ENCODE measurements around the gene DMXL2. TPM values are rescaled to one million over a fixed set of nuclear protein-coding genes. Genes with fewer than 3 reads are reported as not detected.
"Not testable (repeated sequence)": the region's sequence is repeated elsewhere in the genome, so short reads cannot be mapped to it uniquely, and the experiment has no call there.

DMXL2 gene
- total and polyA plus RNA-seq, 2 experiments from 2014 or later: 6.1 to 61.1 TPM

DNA sequence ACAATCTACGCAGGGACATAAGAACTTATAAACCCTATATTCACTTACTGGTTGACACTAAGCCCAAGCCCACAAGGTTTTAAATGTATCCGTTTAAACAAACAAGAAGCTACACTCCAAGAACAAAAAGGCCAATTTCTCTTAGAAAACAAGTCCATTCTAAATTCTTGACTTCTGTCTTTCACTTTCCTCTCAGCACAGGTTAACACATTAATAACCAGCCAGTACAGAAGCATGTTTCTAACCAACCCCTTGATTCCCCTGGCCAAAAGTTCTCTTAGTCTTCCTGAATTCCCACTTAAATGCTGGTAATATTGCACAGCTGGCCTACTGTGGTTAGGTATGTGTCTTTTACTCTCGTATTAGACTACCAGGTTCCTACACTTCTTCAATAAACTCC, 4.7 kb downstream of the DMXL2 start (continued):
- TF ChIP-seq, protein P1, sequence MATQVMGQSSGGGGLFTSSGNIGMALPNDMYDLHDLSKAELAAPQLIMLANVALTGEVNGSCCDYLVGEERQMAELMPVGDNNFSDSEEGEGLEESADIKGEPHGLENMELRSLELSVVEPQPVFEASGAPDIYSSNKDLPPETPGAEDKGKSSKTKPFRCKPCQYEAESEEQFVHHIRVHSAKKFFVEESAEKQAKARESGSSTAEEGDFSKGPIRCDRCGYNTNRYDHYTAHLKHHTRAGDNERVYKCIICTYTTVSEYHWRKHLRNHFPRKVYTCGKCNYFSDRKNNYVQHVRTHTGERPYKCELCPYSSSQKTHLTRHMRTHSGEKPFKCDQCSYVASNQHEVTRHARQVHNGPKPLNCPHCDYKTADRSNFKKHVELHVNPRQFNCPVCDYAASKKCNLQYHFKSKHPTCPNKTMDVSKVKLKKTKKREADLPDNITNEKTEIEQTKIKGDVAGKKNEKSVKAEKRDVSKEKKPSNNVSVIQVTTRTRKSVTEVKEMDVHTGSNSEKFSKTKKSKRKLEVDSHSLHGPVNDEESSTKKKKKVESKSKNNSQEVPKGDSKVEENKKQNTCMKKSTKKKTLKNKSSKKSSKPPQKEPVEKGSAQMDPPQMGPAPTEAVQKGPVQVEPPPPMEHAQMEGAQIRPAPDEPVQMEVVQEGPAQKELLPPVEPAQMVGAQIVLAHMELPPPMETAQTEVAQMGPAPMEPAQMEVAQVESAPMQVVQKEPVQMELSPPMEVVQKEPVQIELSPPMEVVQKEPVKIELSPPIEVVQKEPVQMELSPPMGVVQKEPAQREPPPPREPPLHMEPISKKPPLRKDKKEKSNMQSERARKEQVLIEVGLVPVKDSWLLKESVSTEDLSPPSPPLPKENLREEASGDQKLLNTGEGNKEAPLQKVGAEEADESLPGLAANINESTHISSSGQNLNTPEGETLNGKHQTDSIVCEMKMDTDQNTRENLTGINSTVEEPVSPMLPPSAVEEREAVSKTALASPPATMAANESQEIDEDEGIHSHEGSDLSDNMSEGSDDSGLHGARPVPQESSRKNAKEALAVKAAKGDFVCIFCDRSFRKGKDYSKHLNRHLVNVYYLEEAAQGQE (IDR thresholded peaks at IDR 0.05; ENCODE audit: unreplicated experiment): no peak
- TF ChIP-seq EZH2 (IDR thresholded peaks at IDR 0.05; ENCODE audit: low read depth, unreplicated experiment) (no peak), CTCF (conservative IDR thresholded peaks at IDR 0.05; ENCODE audit: low read depth in 2 of 2) (no peak), STAT1 (IDR thresholded peaks at IDR 0.05; ENCODE audit: unreplicated experiment) (no peak), POLR2AphosphoS5 (IDR thresholded peaks at IDR 0.05; ENCODE audit: low read depth) (no peak), EZH2phosphoT487 (IDR thresholded peaks at IDR 0.05; ENCODE audit: unreplicated experiment) (no peak), CREB1 (CRISPR knock-in tag; IDR thresholded peaks at IDR 0.05; ENCODE audit: low read depth) (no peak)

GRCh38 chr15:51613951-51614350, 8.6 kb downstream of the DMXL2 start:
- no peaks in the 10 kb centered on the region for H3K79me2 ChIP-seq (replicated peaks; ENCODE audit: insufficient read depth)
- no peak overlapping the region for H2AFZ ChIP-seq
- peaks cover 6% of the 10 kb centered on the region; the same call in 1 of the 3 replicates for H3K4me1 Mint-ChIP-seq
- no peak overlapping the region for H3K27ac Mint-ChIP-seq
- H3K4me3 Mint-ChIP-seq: no peak overlapping the region
- no peak overlapping the region for H3K27ac ChIP-seq (ENCODE audit: low read depth)
- no peak overlapping the region for H3K4me3 ChIP-seq
- no peaks in the 10 kb centered on the region for H3K9me2 ChIP-seq (ENCODE audit: insufficient read depth)
- ATAC-seq (no peak), DNase-seq (ENCODE audit: low spot score) (no peak)
- peaks cover 25% of the 10 kb centered on the region for H3K9me3 Mint-ChIP-seq
- no peaks in the 10 kb centered on the region for H3K36me3 ChIP-seq (ENCODE audit: insufficient read depth)
- no peaks in the 10 kb centered on the region for H3F3A ChIP-seq (replicated peaks; ENCODE audit: low read depth)
- H3K4me2 ChIP-seq: no peak overlapping the region
- no peaks in the 10 kb centered on the region for H3K27me3 Mint-ChIP-seq (ENCODE audit: insufficient read depth, low read depth, poor library complexity)
- peaks cover 24% of the 10 kb centered on the region for H3K36me3 Mint-ChIP-seq (ENCODE audit: low read depth)
- TF ChIP-seq CTCF (conservative IDR thresholded peaks at IDR 0.05; ENCODE audit: low read depth in 2 of 2) (no peak), EZH2phosphoT487 (IDR thresholded peaks at IDR 0.05; ENCODE audit: unreplicated experiment) (no peak), EZH2 (IDR thresholded peaks at IDR 0.05; ENCODE audit: low read depth, unreplicated experiment) (no peak), JUNB (IDR thresholded peaks at IDR 0.05; ENCODE audit: unreplicated experiment) (no peak), ZNF331 (CRISPR knock-in tag; IDR thresholded peaks at IDR 0.05; ENCODE audit: low read depth) (no peak)
- TF ChIP-seq, protein P1 (IDR thresholded peaks at IDR 0.05; ENCODE audit: unreplicated experiment): no peak
- 0 out of 2 replicates have a peak, but pooled peaks cover 5% of the 10 kb centered on the region for H4K20me1 ChIP-seq (replicated peaks; ENCODE audit: insufficient read depth)
- no peaks in the 10 kb centered on the region for H3K27me3 ChIP-seq (ENCODE audit: insufficient read depth)
- H3K4me1 ChIP-seq (ENCODE audit: insufficient read depth): no peaks in the 10 kb centered on the region

GRCh38 chr15:51612669-51613068, 9.9 kb downstream of the DMXL2 start:
- ATAC-seq; H3K4me3 Mint-ChIP-seq; H3K9me2 ChIP-seq (ENCODE audit: insufficient read depth); H3K4me1 Mint-ChIP-seq; H3K79me2 ChIP-seq (replicated peaks; ENCODE audit: insufficient read depth); H3K27me3 Mint-ChIP-seq (ENCODE audit: insufficient read depth, low read depth, poor library complexity); H3K27ac ChIP-seq (ENCODE audit: low read depth); H3K4me1 ChIP-seq (ENCODE audit: insufficient read depth); H3K27me3 ChIP-seq (ENCODE audit: insufficient read depth); H2AFZ ChIP-seq; H3F3A ChIP-seq (replicated peaks; ENCODE audit: low read depth); H3K27ac Mint-ChIP-seq; H3K4me2 ChIP-seq; H3K36me3 ChIP-seq (ENCODE audit: insufficient read depth); H4K20me1 ChIP-seq (replicated peaks; ENCODE audit: insufficient read depth); H3K4me3 ChIP-seq: not testable (repeated sequence)
- DNase-seq (ENCODE audit: low spot score): peak; percentile 19
- H3K36me3 Mint-ChIP-seq (ENCODE audit: low read depth): peaks cover 24% of the 10 kb centered on the region
- peaks cover 25% of the 10 kb centered on the region for H3K9me3 Mint-ChIP-seq
